Activated gamma-delta T cell treated with Interleukin-2 at 50 U/mL for 16 hours (primary cell): Measurements from ENCODE around the gene ITIH4.

Experiments
- DNase-seq: peaks from one replicate; pipeline ENCODE4 v3.0.0-alpha.2; 2020

Gene ITIH4

GRCh38 chr3:52830535-52831258 is at the start of gene ITIH4:
Gene ITIH4, minus strand, starts transcription at chr3:52830672. Its CDS starts 30 bp downstream, at chr3:52830642.
- DNase-seq = no peak

DNA sequence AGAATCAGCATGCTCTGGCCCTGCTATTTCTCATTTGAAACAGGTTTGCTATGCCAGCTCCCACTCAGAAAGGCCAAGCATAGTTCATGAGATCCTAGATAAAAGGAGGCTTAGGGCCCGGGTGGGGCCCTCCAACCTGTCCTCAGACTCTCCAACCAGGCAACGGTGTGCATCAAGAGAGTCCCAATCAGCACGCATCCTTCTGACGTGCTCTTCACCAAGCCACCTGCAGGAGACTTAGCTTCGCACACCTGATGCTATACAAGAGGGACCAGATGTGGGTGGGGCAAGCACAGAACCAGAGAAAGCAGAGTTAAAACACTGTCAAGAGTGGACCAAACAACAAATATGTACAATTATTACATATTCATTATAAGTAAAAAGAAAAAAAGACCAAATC is 49.6 kb upstream of the ITIH4 start:
- no peak for DNase-seq

DNA sequence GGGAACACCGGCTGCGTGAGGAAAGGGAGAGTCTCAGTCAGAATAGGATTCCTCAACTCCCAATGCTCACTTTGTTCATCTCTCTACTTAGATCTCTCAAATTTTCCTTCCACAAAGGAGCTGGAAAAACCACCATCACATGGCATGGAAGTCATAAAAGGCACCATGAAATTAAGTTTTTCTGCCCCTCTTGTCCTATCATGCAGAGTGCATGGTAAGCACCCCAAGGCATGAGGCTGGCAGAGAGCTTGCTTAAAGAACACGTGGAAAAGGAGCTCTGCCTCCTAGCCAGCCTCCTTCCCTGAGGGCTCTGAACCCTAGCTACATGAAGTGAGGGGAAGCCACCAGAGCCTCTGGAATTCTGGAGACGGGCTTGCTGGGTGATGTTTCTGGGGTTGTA is 49.1 kb upstream of the ITIH4 start:
- no peak for DNase-seq

- no peak for DNase-seq
Observed at GRCh38 chr3:52879090-52879489, 48.6 kb upstream of the ITIH4 start.

GRCh38 chr3:52877085-52877484 is 46.6 kb upstream of the ITIH4 start:
- no peak for DNase-seq

DNA sequence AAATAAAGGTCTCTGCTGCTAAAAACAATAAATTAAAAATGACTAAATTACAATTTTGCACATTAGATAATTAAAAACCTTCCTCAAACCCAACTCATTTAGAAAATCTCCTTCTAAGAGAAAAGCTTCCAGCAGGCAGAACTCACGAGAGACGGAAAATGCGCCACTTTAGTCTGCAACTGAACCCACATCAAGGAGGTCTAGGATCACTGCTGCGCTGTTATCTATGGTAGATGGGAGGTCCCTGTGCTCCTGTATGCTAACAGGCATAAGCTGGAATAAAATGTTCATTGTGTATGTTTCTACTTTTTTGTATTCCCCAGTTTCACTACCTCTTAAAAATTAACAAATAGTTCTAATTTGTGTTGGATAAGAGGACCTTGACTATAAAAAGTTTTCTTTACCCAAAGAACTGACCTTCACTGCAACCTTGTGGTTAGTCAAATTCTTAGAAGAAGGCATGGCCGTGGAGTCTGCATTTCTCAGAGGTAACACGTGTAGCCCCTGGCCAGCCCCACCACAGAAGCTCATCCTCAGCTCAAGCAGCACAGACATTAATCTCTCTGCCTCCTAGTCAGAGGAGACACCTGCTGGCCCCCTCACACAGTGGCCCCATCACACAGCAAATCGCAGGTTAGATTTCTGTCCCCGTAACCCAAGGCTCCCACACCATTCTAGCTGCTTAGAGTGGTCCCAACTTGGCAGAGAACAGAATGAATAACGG is 44.6 kb upstream of the ITIH4 start:
- DNase-seq = no peak

- no peak for DNase-seq
Observed at GRCh38 chr3:52874160-52874701, 43.8 kb upstream of the ITIH4 start.

DNA sequence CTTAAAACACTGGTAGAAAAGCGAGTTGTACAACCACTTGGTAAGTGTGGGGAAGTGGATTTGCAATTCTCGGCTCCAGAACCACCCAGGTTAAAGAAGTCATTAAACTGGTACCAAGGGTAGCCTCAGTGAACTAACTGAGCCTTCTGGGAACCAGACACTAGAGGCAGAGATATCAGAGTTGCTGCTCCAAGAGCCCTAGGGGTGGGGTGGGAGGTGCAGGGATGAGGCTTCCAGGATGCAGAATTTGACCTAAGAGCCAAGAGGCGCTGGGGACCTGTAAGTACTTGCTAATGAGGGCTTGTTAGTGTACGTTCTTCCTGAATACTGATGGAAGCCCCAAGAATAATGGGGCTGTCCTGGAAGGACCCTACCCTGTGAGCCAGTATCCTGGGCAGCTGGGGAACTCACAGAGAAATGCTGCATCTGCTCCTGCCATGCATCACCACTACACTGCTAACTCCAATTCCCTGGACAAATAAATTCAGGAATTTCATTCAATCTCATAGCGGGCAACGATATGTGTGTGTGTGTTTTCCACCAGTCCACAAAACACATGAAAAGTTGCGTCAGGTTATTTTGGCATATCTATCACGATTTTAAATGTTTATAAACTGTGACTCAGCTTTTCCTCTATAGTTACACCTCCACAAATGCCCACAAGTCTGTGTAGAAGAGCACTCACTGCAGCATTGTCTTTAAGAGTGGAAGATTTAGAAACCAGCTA is 43.1 kb upstream of the ITIH4 start:
- no peak for DNase-seq

DNA sequence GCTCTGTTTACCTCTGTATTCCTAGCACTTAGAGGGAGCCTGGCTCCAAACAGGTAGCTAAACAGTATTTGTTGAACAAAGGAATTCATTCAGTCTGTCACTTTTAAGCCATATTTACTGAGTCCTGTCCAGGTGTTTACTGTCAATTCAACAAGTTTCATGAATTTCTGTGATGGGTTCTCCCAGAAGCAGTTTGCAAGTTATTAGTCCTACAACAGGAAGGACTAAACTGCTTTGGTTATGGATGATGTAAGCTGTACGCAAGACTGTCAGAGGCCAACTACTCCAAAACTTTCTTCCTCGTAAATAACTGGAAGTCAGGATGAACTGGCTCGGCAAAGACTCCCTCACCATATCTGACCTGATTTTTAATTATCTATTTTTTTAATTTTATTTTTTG is 41.8 kb upstream of the ITIH4 start:
- no peak for DNase-seq

DNA sequence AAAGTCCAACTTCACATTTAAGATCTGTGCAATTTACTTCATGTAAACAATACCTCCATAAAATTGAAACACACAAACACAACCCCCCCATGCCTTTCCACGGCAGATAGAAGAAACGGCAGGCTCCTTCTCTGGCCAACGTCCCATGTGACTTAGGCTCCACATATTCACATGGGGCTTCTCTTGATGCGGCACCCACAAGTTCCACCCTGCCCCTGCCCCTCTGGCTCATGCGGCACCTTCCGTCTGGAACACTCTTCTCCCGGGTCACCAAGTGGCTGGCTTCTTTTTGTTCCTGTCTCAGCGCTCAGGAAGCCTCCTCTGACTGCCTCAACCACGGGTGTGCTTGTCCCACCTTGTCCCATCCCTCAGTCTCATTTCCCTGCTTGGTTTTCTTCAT is 41.3 kb upstream of the ITIH4 start:
- no peak for DNase-seq

- no peak for DNase-seq
Observed at GRCh38 chr3:52870471-52870870, 40.0 kb upstream of the ITIH4 start.

DNA sequence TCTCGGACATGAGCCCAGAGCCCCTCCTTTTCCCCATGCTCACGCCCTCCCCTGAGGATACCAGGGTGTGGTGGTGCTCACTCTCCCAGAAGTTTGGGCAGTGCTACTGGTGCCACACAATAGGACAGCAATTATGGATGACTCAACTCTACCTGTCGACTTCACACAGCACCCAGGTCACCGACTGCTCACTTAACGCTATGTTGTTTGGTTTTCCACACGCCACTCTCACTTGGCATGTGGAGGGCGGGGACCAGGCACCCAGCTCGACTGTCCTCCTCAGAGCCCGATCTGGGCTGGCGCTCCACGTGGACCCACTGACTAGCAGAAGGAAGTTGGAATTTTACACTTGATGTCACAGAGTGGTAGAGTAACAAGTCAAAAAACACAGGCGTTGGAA is 36.0 kb upstream of the ITIH4 start:
- DNase-seq = no peak

DNA sequence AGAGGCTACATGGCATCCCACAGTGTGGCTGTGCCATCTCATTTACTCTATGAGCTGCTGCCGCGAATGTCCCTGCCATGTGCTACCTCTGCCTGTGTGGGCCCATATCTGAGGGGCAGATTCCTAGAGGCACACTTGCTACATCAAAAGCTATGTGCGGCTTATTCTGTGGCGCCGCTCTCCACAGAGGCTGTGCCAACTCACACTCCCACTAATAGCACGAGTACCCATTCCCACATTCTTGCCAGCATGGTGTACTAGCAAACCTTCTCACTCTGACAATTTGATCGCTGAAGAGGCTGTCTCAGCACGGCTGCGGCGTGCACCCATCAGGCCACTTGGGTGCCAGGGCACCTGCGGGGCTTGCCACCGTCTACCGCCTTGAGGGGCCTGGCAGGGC is 35.5 kb upstream of the ITIH4 start:
- no peak for DNase-seq

DNA sequence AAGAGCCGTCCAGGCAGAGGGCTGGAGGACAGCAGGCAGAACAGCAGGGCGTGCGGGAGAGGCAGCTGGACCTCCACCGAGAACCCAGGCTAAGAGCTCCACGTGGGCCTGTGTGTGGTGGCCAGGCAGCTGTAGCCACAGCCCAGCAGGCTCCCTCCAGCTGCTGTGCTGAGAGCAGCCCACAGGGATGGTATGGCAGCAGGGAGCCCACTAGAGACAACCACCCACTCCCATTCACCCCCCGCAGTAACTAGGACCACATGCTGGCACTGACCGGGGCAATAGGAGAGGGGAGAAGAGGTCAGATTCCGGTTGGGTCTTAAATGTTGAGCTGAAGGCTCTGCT is 29.9 kb upstream of the ITIH4 start:
- no peak for DNase-seq

GRCh38 chr3:52859686-52860423 is 29.4 kb upstream of the ITIH4 start:
- no peak for DNase-seq

- no peak for DNase-seq
Observed at GRCh38 chr3:52857864-52858263, 27.4 kb upstream of the ITIH4 start.

- DNase-seq = no peak
Observed at GRCh38 chr3:52857133-52857532, 26.7 kb upstream of the ITIH4 start.

DNA sequence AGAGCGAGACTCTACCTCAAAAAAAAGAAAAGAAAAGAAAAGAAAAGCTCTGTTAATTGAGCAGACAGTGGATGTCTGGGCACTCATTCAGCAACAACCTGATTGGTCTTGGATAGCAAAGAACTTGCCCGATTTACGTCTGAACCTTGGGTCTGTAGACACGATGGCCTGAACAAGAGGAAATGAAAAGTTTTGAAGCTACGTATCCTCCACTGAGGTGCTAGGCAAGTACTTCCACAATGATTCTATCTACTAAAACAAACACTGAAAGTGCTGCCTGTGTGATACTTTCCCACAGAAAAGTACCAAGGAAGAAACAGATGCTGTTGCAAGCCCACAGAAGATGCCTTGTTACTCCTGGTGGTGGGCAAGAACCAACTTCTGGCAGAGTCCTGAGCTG is 26.2 kb upstream of the ITIH4 start:
- no peak for DNase-seq

DNA sequence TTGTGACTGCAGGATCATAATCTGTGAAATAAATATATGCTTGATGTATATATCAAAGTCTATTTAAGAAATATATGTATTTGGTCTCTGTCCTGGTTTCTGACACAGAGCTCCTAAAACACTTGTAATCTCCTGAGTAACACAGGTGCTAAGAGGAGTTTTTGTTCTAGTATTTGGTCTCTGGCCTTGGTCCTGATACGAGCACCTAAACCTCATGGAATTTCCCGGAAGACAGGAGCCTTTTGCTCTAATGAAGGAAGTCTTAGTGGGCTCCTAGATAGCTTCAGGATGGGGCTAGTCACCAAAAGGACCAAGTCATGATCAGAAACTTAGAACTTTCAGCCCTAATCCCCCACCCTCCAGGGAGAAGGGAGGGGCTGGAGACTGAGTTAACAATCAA is 23.5 kb upstream of the ITIH4 start:
- DNase-seq = no peak

GRCh38 chr3:52852419-52852818 is 21.9 kb upstream of the ITIH4 start:
- no peak for DNase-seq

- no peak for DNase-seq
Observed at GRCh38 chr3:52851348-52851747, 20.9 kb upstream of the ITIH4 start.

DNA sequence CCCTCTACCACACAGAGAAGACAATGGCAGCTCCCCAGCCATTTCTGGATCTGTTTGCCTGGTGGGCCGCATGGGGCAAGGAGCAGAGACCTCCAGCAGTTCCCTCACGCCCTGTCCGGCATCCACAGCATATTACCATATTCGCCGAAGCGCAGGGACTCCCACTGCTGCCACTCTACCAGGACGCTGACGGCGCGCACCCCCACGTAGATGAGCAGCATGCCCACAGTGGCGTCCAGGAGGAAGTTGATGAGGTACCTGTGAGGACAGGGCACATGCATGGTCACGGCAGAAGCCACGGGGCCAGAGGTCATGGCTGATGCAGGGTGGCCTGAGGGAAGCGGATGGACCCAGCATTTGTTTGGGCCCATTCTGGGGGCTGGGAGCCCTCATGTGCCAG is 19.2 kb upstream of the ITIH4 start:
- DNase-seq = no peak

DNA sequence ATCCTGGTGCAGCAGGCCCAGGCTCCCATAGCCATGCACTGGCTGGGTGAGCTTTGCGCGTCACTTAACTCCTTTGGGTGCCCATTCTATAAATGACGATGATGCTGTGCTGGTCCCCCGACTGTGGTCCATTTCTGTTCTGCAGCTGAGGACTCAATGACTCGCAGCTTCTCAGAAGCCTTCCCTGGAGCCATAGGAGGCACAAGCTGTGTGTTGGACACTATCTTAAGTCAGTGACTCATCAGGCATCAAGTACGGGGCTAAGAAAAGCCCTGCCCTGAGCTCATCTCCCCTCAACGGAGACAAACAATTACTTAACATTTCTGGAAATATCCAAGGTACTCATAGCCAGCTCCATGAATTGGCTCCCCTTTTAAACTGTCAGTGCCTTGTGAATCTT is 18.1 kb upstream of the ITIH4 start:
- DNase-seq = no peak
